ENCODE measurements around the gene TLK2.

GRCh38 chr17:62572488-62572887 lies 93.9 kb downstream of the TLK2 start:
- no peak for TF ChIP-seq CTCF (IDR thresholded peaks at IDR 0.05)
- no peak for TF ChIP-seq POLR2A (IDR thresholded peaks at IDR 0.05)
- TF ChIP-seq POLR2AphosphoS5 (IDR thresholded peaks at IDR 0.05), result no peak
